Endothelial cell (in vitro differentiated cells): Measurements from ENCODE around the gene COMMD1. TPM values are rescaled to one million over a fixed set of nuclear protein-coding genes. Genes with fewer than 3 reads are reported as not detected.

Source experiments
- DNase-seq: peaks from one replicate; pipeline ENCODE4 v3.0.0; 2021; ENCODE audit warnings: low spot score
- H3K27ac Mint-ChIP-seq: one replicate; pipeline ENCODE4 v1.8.0; 2021; ENCODE audit warnings: mixed read lengths, inconsistent platforms; ENCODE audit not compliant: unreplicated experiment
- H3K27me3 Mint-ChIP-seq: one replicate; pipeline ENCODE4 v1.8.0; 2021; ENCODE audit warnings: mild to moderate bottlenecking, moderate library complexity, mixed read lengths, inconsistent platforms; ENCODE audit not compliant: unreplicated experiment
- H3K36me3 Mint-ChIP-seq: one replicate; pipeline ENCODE4 v1.8.0; 2021; ENCODE audit warnings: mild to moderate bottlenecking, low read depth, mixed read lengths, inconsistent platforms; ENCODE audit not compliant: unreplicated experiment
- H3K4me1 Mint-ChIP-seq: one replicate; pipeline ENCODE4 v1.8.0; 2021; ENCODE audit warnings: mild to moderate bottlenecking, mixed read lengths, inconsistent platforms; ENCODE audit not compliant: unreplicated experiment
- H3K4me3 Mint-ChIP-seq: one replicate; pipeline ENCODE4 v1.8.0; 2021; ENCODE audit warnings: mild to moderate bottlenecking, mixed read lengths, inconsistent platforms; ENCODE audit not compliant: unreplicated experiment
- H3K9me3 Mint-ChIP-seq: one replicate; pipeline ENCODE4 v1.8.0; 2021; ENCODE audit warnings: mixed read lengths, inconsistent platforms; ENCODE audit not compliant: unreplicated experiment
- CTCF ChIP-seq: fragments of 200-600 bp; sonication (generic); IDR thresholded peaks from one replicate; pipeline ENCODE4 v1.5.0; 2021; ENCODE audit warnings: antibody characterized with exemption; ENCODE audit not compliant: unreplicated experiment
- total RNA-seq: library from RNA; stranded (reverse); fragmentation: NEBNext Ultra II Directional; extraction: Animal tissue kit (Norgen Biotek cat#: 25700); gene quantifications from one replicate; pipeline ENCODE4 v1.2.1, GENCODE V29; 2021; ENCODE audit not compliant: unreplicated experiment

COMMD1 gene
- total RNA-seq, 1 donor from 2014 or later, result 39.4 TPM

DNA sequence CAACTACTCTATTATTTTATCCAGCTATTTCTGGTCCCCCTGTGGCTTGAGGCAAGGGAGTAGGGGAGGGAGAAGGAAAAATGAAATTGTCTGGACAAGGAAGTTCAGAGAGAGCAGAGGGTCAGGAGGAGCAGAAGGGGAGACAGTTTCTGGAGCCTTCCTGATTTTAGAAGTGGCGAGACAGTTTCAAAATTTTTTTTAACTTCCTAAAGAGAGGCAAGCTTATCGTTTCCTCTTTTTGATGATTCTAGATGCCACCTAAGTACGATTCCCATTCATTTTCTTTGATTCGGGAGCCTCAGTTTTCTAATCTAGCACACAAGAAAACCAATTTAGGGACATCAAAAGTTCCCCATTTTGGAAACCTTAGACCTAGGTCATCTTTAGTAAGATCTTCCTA lies 193.6 kb downstream of the COMMD1 start:
- H3K4me3 Mint-ChIP-seq, result no peak overlapping the region

GRCh38 chr2:62099523-62100175 lies 194.2 kb downstream of the COMMD1 start:
- H3K4me3 Mint-ChIP-seq, result no peak overlapping the region
- peaks cover 4% of the 10 kb centered on the region for H3K4me1 Mint-ChIP-seq
- H3K36me3 Mint-ChIP-seq, result no peaks in the 10 kb centered on the region
- no peak for DNase-seq
- H3K27ac Mint-ChIP-seq, result no peak overlapping the region
- TF ChIP-seq CTCF, result no peak
- no peaks in the 10 kb centered on the region for H3K27me3 Mint-ChIP-seq
- H3K9me3 Mint-ChIP-seq, result no peaks in the 10 kb centered on the region

More for the DNA sequence above, 193.6 kb downstream of the COMMD1 start:
- DNase-seq, result no peak
- no peaks in the 10 kb centered on the region for H3K9me3 Mint-ChIP-seq
- TF ChIP-seq CTCF, result no peak
- H3K27me3 Mint-ChIP-seq, result no peaks in the 10 kb centered on the region
- no peaks in the 10 kb centered on the region for H3K36me3 Mint-ChIP-seq
- no peak overlapping the region for H3K27ac Mint-ChIP-seq
- peaks cover 4% of the 10 kb centered on the region for H3K4me1 Mint-ChIP-seq

- H3K27me3 Mint-ChIP-seq, result peaks cover 4% of the 10 kb centered on the region
- TF ChIP-seq CTCF, result no peak
- no peak overlapping the region for H3K4me3 Mint-ChIP-seq
- no peak for DNase-seq
- H3K36me3 Mint-ChIP-seq, result no peaks in the 10 kb centered on the region
- no peak overlapping the region for H3K27ac Mint-ChIP-seq
- H3K9me3 Mint-ChIP-seq, result no peaks in the 10 kb centered on the region
- peaks cover 4% of the 10 kb centered on the region for H3K4me1 Mint-ChIP-seq
Measured at GRCh38 chr2:62101886-62102285, 196.4 kb downstream of the COMMD1 start.

- no peak for TF ChIP-seq CTCF
- H3K4me1 Mint-ChIP-seq, result peaks cover 4% of the 10 kb centered on the region
- H3K27ac Mint-ChIP-seq, result no peak overlapping the region
- no peaks in the 10 kb centered on the region for H3K9me3 Mint-ChIP-seq
- DNase-seq, result no peak
- peaks cover 4% of the 10 kb centered on the region for H3K27me3 Mint-ChIP-seq
- no peak overlapping the region for H3K4me3 Mint-ChIP-seq
- no peaks in the 10 kb centered on the region for H3K36me3 Mint-ChIP-seq
Measured at GRCh38 chr2:62102402-62102920, 197.0 kb downstream of the COMMD1 start.

DNA sequence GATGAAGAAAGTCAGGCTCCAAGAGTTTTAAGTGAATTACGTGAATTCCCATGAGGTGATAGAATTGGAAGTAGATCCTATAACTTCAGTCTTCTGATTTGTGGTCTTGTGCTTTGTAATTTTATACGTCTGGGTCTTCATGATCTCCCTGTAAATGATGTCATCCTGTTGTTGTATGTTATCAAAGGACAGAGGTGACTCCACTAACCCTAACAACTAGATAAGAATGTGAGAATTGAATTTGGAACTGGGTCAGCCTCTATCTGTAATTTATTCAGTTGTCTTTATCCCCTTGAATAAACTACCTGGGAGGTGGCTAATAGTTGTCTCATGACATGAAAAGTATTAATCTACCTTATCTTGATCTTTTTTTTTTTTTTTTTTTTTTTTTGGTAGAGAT lies 204.1 kb downstream of the COMMD1 start:
- no peak for DNase-seq
- Mint-ChIP-seq H3K27ac (no peak overlapping the region), H3K27me3 (peaks cover 4% of the 10 kb centered on the region), H3K9me3 (no peaks in the 10 kb centered on the region), H3K36me3 (no peaks in the 10 kb centered on the region), H3K4me1 (peaks cover 4% of the 10 kb centered on the region), H3K4me3 (no peak overlapping the region)
- TF ChIP-seq CTCF, result no peak
